HG03378 (cell line): ENCODE measurements around the gene STX2.
A peak's percentile ranks its signal among the peaks of the same experiment; 100 is the strongest.
"Not testable (repeated sequence)": the region's sequence is repeated elsewhere in the genome, so short reads cannot be mapped to it uniquely, and the experiment has no call there.

Experiments
- ATAC-seq: cut with Tn5 transposase; IDR thresholded peaks from one replicate; pipeline ENCODE4 v1.9.1; 2021; ENCODE audit warnings: mild to moderate bottlenecking, moderate library complexity; ENCODE audit not compliant: unreplicated experiment

The STX2 gene

DNA sequence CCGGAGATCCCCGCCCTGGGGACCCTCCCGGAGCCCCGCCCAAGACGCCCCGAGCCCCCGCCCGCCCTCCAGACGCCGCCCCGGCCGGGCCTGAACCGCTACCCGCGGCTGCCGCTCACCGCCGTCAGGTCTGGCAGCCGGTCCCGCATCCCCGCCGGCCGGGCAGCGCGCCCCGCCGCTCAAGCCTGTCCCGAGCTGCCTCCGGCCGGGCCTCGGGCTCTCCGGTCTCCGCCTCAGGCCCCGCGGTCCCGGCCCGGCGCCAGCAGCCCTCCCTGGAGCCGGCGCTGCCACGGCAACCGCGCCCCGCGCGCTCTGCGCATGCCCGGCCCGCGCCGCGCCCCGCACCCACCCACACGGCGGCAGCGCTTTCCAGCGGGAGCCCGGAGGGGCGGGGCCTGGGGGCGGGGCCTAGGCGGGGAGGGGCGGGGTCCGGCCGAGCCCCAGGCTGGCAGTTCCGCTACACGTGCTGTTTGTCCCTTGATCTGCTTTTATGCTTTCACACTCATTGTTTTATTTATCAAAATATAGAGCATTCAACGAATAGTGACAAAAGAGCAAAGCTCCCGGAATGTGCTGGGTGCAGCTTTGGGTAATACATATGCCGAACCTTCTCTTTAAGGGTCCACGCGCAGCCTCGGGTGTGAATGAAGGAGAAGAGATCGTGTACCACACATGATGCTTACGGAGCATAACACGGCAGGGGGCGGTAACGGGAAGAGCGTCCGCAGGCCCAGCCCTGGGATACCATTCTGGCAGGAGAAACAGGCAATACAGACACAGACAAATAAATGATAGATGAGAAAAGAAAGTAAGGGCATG lies at the start of gene STX2:
Gene STX2 (minus strand): TSS at position 300 of the 819 bp plus-strand sequence. CDS start 151 bp downstream, at position 149.
- peak; percentile 70 for ATAC-seq

DNA sequence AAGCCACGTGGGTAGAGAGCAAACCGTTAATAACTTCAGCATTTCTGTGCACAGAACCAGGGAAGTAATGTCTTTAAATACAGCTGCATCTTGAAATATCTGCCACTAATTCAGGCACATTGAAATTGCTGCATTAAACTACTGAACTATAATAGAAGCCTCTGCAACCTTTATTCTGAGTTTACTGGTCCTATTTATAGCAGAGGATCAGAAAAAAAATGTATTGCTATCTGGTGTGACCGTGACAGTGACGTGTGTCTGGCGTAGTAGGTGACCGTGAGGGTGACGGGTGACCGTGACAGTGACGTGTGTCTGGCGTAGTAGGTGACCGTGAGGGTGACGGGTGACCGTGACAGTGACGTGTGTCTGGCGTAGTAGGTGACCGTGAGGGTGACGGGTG lies 48.1 kb upstream of the STX2 start:
- not testable (repeated sequence) for ATAC-seq

DNA sequence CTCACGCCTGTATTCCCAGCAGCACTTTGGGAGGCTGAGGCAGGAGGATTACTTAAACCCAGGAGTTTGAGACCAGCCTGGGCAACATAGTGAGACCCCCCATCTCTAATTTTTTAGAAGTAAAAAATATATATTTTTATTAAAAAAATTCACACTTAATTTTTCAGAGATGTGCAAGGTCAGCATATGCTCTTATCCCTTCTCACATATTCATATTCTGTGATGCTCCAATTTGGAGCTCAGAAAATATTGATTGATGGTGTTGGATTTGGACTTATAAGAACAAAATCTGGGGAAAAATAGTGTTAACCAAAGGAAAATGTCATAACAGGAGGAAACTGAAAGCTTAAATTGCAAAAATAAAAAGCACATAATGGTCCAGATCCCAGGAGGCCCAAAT lies 42.5 kb upstream of the STX2 start:
- ATAC-seq = no peak

DNA sequence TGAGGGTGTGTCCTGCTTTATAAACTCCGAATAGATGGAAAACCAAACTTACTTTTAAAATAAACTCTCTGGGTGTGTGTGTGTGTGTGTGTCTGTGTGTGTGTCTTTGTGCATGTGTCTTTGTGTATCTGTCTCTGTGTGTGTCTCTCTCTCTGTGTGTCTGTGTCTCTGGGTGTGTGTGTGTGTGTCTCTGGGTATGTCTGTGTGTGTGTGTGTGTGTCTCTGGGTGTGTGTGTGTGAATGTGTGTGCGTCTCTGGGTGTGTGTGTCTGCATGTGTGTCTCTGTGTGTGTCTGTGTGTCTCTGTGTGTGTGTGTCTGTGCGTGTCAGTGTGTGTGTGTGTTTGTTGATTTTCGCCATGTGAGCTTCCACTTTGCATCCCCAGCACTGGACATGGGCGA lies 42.0 kb upstream of the STX2 start:
- ATAC-seq = no peak

DNA sequence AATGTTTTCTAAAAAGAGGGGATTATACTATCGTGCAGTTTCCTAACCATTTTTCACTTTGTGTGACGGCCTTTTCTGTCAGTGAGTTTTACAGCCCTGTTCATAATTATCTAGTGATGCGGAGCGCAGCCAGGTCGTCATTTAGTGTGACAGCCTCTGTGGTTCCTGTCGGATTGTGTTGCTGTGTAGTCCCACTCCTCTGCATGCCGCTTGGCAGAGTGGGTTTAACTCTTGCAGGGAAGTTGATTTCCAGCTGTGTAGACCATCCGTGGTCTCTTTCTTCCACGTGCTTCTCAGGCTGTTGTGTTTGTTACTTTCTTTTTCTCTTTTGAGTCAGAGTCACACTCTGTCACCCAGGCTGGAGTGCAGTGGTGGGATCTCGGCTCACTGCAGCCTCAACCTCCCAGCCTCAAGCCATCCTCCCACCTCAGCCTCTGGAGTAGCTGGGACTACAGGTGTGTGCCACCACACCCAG lies 41.4 kb upstream of the STX2 start:
- ATAC-seq = peak; percentile 45

DNA sequence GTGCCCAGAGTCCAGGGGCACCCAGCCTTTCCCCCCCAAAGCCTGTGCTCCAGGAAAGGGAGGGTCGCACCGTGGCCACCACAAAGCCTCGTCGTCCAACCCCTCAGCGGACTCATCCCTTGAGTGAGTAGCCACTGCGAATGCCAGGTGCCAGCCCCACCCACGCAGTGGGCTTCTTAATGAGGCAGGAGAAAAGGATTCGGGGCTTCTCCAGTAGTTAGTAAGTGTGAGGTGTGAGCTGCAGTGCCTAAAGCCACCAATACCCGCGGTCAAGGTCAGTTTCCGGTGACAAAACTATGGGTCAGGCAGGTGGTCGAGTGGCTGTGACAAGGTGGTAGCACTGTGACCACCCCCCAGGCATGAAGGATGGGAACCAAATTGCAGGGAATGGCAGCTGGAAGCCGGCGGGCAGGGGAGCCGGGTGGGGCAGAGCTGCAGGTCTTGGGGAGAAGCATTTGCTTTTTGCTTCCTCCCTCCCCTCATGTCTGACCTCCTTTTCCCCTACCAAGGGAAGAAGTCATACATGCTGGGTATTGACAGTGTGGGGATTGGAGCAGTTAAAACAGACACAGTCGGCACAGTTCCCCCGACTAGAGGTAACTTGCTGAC lies 40.8 kb upstream of the STX2 start:
- ATAC-seq = no peak

DNA sequence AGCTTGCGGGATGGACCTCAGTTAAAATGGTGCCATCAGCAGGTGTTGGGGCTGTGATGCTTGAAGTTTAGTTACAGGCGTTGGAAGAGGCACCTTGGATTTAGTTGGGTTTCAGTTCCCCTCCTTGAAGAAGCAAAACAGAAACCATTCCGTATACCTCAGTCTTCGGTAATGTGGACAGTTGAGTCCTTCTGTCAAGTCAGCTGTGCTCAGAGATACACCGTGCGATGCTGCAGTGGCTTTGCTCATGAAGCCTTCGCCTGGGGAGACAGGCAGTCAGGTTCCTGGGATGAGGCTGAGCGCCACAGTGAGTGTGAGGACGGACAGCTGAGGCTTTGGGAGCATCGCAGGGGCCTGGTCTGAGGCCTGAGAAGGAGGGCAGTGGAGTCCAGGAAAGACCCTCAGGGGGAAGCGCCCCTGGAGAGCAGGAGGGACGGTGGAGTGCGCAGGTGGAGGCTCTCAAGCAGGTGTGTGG lies 40.2 kb upstream of the STX2 start:
- peak; percentile 81 for ATAC-seq

DNA sequence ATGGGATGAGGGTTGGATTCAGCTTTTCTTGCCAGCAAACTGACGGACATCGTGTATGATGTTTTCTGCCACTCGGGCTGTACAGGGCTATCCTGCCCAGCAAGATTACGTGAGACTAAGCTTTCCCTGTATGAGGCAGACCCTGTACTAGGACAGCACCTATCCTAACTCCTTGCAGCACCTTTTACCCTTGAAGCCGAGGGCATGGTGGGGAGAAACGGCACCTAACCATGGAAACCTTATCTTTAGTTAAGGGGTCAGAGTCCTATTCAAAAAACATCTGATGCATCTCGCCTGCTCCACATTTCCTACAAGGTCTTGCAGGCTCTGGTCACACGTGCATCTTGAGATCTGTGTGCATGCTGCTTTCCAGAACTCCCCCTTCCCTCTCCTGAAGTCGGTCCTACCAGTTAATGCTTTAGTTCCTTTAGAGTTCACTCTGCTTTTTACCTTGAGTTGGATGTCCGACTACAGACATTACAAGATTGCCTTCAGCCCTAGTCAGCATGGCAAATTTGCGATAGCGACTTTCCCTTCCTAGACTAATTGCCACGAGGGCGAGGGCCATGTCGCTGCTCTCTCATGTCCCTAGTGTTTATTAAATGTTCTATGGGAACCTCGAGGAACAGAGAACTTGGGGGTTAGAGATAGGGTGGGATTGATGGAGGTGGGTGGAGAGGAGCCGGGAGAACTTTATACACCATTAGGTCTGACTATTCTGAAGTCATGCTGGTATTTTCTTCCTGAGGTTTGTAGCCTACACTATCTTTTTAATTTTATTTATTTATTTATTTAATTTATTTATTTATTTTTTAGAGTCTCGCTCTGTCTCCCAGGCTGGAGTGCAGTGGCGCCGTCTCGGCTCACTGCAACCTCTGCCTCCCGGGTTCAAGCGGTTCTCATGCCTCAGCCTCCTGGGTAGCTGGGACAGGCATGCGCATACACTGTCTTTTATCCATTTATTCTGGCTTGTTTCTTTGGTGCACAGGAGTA lies 39.4 kb upstream of the STX2 start:
- no peak for ATAC-seq

DNA sequence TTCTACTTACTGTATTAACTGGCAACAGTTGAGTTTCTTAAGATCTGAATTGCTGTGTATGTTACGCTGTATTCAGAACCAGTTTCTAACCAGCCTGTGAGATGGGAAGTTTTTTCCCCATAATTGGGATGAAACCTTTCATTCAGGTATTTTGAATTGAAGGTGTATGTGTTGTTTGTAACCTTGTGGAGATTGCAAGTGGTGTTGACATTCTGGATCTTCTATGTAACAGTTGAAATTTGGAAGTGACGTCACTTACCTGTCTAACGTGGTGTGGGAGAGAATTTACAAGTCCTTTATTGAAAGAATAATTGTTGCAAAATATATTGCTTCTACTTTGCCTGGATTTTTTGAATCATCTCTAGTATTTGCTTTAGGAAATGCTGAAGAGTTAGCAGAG lies 38.3 kb upstream of the STX2 start:
- no peak for ATAC-seq

DNA sequence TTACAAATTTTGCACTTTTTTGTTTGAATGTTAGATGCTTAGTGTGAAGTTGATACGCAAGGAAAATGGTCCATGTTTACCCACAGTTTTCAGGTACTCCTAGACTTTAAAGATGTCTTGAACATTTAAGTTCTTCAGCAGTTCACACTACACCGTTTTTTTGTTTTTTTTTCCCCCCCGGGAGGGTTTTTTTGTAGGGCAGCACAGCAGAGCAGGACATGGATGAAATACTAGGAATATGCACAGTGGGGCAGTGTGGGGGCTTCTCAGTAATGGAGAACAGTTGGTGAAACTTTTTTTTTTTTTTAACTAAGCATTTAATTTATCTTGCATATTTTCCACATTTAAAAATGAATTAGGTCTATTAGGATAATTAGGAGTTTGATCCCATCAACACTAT lies 37.7 kb upstream of the STX2 start:
- no peak for ATAC-seq

DNA sequence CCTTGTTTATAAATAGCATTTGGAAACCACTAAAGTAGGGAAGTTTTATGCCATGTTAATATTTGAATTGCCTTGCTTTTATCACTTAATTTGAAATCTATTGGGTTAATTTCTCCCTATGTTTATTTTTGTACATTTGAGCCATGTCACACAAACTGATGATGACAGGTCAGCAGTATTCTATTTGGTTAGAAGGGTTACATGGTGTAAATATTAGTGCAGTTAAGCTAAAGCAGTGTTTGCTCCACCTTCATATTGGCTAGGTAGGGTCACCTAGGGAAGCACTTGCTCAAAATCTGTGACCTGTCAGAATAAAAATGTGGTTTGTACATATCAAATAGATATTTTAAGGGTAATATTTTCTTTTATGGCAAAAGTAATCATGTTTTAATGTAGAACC lies 37.2 kb upstream of the STX2 start:
- no peak for ATAC-seq

DNA sequence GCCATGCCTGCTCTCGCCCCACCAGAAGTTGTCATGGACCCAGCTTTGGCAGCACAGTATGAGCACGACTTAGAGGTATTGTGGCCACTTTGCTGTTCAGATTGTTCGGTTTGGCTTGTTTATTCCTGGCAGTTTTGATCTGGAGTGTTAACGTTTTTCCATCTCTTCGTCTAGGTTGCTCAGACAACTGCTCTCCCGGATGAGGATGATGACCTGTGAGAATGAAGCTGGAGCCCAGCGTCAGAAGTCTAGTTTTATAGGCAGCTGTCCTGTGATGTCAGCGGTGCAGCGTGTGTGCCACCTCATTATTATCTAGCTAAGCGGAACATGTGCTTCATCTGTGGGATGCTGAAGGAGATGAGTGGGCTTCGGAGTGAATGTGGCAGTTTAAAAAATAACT lies 36.7 kb upstream of the STX2 start:
- ATAC-seq = not testable (repeated sequence)

DNA sequence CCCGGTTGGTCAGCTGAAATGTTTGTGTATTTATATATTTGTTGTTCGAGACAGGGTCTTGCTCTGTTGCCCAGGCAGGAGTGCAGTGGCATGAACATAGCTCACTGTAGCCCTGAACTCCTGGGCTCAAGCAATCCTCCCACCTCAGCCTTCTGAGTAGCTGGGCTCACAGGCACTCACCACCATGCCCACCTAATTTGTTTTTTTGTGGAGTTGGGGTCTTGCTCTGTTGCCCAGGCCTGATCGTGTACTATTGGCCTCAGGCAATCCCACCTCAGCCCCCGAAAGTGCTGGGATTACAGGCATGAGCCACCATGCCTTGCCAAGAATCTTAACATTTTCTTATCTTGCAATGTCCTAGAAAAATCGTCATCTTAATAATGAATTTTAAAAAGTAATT lies 36.1 kb upstream of the STX2 start:
- ATAC-seq = no peak

DNA sequence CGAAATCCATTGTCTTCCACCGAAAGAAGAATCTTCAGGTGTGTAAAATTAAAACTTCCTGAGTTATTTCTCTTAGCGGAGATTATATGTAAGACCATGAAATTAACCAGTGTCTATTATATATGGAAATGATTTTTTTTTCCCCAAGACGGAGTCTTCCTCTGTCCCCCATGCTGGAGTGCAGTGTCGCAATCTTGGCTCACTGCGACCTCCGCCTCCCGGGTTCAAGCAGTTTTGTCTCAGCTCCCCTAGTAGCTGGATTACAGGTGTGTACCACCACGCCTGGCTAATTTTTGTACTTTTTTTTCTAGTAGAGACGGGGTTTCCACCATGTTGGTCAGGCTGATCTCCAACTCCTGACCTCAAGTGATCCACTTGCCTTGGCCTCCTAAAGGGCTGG lies 35.6 kb upstream of the STX2 start:
- ATAC-seq = no peak

DNA sequence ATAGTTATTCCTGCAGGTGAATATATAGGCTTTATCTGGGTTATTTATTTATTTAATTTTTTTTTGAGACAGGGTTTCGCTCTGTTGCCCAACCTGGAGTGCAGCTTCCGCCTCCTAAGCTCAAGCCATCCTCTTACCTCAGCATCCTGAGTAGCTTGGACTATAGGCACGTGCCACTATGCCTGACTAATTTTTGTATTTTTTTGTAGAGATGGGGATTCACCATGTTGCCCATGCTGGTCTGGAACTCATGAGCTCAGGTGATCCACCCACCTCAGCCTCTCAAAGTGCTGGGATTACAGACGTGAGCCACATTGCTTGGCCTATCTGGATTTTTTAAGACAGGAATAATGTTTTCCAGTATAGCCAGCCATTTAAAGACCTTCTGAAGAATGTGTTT lies 34.8 kb upstream of the STX2 start:
- ATAC-seq = peak; percentile 25

DNA sequence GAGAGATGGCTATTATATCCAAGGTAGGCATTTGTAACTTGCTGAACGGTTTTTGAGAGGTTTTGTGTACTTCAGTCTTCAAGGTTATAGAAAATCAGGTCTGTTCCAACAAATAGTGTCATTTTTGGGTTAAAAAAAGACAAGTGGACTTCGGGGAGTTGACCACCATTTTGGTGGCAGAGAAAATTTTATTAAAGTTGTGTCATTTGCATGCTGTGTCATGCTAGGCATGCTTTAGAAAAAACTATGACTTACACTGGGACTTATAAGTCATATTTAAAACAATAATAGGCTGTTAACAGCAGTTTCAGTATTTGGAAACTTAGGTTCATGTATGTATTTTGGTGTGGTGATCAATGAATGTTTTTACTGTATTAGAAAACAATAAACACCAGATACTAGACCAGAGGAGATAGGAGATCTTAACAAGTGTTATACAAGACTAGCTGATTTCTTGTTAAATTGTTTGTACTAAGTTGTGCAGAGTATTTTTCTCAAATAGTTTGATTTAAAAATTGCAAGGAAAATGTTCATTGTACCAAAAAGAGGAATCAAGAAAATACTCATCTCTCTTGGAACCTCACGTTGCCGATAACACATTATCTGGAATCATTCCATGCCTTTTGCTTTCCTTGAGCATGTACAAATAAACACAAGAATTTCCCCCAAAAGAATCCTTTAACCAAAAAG lies 34.2 kb upstream of the STX2 start:
- ATAC-seq = no peak

DNA sequence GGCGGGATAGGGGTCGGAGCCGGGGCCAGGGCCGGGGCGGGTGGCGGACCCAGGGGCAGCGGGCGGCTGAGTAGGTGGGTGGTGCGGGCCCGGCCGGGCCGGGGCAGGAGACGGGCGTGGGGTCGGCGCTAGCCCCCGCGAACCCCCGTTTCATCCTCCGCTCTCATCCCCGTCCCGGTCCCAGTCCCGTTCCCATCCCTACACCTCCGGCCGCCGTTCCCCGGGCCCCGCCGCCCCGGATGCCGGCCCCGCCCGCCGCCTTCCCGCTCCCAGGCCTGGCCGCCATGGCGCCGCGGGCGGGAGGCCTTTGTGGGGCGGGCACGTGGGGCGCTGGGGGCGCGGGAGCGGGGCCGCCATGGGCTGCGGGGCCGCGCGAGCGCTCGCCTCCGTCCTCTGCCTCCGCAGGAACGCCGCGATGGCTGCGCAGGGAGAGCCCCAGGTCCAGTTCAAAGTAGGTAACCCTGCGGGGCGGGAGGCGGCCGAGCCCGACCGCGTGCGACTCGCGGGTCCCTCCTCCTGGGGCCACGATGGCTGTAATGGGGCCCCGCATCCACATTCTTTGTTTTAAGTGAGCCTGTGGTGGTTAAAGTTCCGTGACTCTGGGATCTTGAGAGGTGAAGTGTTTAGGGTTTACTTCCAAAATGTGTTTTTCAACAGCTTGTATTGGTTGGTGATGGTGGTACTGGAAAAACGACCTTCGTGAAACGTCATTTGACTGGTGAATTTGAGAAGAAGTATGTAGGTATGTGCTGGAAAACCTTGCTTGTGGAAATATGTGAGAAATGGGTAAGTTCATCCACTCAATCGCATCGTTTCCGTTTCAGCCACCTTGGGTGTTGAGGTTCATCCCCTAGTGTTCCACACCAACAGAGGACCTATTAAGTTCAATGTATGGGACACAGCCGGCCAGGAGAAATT lies 33.4 kb upstream of the STX2 start:
- peak; percentile 8 for ATAC-seq

DNA sequence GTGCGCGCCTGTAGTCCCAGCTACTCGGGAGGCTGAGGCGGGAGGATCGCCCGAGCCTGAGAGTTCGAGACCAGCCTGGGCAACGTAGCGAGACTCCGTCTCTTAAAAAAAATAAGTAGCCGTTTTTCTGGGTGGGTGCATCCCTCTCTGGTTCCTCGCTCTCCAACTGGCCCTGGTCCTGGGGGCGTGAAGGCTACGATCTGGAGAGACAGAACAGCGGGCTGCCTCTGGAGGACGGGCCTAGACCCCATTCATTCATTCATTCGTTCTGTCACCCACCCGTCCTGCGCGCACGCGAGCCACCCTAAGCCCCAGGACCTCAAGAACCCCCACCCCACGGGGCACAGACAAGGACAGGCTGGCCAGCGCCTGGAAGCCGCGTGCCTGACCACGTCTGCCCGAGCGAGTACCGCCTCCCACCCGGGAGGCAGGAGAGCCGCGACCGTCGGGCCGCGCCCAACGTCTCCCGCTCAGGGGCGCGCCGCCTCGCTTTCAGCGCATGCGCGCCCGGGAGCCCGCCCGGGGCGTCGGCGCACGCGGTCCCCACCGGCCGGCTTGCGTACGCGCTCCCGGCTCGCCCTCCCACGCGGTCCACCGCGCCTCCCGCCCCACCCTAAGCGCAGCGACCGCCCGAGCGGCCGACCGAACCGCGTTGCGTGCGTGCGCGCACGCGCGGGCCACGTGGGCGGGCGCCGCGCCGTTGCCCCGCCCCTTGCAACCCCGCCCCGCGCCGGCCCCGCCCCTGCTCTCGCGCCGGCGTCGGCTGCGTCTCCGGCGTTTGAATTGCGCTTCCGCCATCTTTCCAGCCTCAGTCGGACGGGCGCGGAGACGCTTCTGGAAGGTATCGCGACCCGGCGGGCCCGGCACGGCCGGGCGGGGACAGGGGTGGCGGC lies 32.5 kb upstream of the STX2 start, which contains the start of gene RAN:
Gene RAN (plus strand): TSS at position 781 of the 893 bp plus-strand sequence. CDS start 528 bp downstream, outside the sequence.
- ATAC-seq = peak; percentile 26
